GM12892 (cell line): ENCODE measurements around the gene CUEDC2.

Experiments
- POLR2A ChIP-seq: IDR thresholded peaks from 2 replicates; pipeline ENCODE4 v1.6.1; 2011; ENCODE audit warnings: low read depth, low read length, control low read depth
- POLR2AphosphoS5 ChIP-seq: IDR thresholded peaks from 2 replicates; pipeline ENCODE4 v1.6.1; 2011; ENCODE audit warnings: low read depth, low read length, control low read depth
- TAF1 ChIP-seq: IDR thresholded peaks from 2 replicates; pipeline ENCODE4 v1.6.1; 2011; ENCODE audit warnings: low read depth, mild to moderate bottlenecking, control low read depth, low read length, borderline replicate concordance

GRCh38 chr10:102470579-102471546 is 38.5 kb upstream of the CUEDC2 start:
- no peak for TF ChIP-seq POLR2A
- TF ChIP-seq POLR2AphosphoS5, result no peak
- no peak for TF ChIP-seq TAF1
